Measurements from ENCODE around the gene ELP5.

ELP5 gene

DNA sequence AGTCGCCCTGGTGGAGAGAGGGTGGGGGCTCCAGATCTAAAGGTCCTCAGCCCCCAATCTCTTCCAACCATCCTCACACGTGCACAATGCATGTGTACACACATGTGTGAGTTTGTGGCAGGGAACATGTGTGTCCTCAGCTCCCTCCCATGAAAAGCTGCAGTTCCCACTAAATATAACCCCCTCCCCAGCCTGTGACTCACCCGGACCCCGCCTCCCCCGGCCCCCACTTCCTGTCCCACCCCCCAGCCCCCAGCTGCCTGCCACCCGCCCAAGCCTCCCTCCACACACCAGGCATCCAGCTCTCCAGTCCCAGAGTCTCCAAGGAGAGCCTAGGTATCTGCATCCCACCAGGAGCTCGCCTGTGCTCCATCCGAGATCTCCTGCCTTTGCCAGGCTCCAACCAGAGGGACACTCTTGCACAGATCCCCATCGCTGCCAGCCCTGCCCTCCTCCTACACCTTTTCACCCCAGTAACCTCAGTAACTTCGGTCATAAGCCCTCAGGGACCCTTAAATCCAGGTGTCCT, 36.3 kb upstream of the ELP5 start:
- H3K4me3 ChIP-seq (ENCODE audit: low read depth, low read length) = no peak overlapping the region
- DNase-seq (ENCODE audit: low read depth) = no peak
- TF ChIP-seq, protein P1, sequence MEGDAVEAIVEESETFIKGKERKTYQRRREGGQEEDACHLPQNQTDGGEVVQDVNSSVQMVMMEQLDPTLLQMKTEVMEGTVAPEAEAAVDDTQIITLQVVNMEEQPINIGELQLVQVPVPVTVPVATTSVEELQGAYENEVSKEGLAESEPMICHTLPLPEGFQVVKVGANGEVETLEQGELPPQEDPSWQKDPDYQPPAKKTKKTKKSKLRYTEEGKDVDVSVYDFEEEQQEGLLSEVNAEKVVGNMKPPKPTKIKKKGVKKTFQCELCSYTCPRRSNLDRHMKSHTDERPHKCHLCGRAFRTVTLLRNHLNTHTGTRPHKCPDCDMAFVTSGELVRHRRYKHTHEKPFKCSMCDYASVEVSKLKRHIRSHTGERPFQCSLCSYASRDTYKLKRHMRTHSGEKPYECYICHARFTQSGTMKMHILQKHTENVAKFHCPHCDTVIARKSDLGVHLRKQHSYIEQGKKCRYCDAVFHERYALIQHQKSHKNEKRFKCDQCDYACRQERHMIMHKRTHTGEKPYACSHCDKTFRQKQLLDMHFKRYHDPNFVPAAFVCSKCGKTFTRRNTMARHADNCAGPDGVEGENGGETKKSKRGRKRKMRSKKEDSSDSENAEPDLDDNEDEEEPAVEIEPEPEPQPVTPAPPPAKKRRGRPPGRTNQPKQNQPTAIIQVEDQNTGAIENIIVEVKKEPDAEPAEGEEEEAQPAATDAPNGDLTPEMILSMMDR (IDR thresholded peaks at IDR 0.05; ENCODE audit: insufficient read depth, low read depth, low read length, missing control alignments) = no peak

DNA sequence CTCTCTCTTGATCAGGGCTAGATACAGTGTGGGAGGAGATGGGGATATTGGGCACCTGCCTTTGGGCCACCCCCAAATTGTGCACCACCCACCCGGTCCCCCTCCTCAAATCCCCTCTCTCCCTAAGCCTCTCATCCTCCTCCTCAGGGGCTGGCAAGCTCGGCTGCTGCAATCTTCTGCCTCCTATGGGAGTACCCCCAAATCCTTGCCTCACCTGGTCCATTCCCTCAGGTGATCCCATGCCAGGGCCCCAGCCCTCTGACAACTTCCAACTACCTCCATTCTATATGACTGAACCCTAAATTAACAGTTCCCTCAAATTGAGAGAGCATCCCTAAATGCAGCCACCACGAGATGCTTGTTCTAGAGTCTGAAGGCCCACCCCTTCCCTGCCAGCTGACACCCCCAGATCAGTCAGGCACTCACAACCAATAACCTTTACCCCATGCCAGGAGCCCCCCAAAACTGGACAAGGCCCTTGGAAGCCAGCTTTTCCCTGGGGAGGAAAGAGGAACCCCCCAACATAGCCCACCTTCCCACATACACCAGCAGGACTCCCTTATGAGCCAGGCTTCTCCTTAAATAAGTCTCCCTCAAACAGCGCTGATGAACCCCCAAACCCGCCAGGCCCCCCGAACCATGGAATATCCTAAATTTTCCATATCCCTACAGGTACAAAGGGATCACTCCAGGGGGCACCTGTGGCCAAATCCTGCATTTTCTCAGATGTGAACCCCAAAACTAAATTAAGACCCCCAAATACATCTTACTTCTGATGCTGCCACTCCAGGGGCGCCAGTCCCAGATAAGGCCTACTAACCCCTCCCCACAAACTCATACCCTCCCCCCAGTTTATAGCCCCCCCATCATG, 35.5 kb upstream of the ELP5 start:
- H3K4me3 ChIP-seq (ENCODE audit: low read depth, low read length) = no peak overlapping the region
- no peak for DNase-seq (ENCODE audit: low read depth)
- TF ChIP-seq, protein P1 (IDR thresholded peaks at IDR 0.05; ENCODE audit: insufficient read depth, low read depth, low read length, missing control alignments) = no peak

DNA sequence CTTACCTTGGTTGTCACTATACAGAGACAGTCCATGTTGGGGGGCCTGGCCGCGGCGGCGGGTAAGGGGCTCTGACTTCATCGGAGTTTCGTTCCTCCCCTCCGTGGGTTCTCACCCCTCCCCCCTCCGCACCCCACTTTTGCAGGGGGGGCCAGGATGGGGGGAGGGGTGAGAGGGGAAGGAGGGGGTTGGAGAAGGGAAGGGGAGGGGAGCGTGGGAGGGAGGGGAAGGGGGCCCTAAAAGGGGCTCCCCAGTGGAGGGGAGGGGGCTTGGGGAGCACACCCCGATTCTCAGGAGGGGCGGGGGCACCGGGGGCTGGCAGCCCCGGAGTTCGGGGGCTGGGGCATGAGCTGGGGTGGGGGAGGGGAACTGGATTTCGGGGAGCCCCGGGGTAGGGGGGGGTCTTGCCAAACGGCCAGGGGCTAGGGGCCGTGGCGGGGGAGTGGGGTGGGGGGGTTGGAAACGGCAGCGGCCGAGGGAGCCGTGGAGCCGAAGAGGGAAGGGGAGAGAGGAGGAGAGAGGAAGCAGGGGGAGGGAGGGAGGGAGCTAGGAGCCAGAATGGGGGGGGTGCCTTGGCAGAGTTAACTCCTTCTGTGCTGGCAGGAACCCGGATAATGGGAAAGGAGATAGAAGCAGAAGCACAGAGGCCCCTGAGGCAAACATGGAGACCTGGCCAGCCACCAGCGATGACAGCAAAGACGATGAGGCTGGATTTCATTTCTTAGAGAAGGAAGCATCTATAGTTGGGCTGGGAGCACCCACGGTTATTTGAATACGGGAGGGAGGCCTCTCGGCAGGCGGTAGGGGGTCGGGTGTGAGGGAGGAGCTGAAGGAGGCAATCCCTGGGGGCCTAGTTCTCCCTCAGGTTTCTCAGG, 34.7 kb upstream of the ELP5 start:
- DNase-seq (ENCODE audit: low read depth) = no peak
- H3K4me3 ChIP-seq (ENCODE audit: low read depth, low read length) = no peak overlapping the region
- TF ChIP-seq, protein P1 (IDR thresholded peaks at IDR 0.05; ENCODE audit: insufficient read depth, low read depth, low read length, missing control alignments) = no peak

DNA sequence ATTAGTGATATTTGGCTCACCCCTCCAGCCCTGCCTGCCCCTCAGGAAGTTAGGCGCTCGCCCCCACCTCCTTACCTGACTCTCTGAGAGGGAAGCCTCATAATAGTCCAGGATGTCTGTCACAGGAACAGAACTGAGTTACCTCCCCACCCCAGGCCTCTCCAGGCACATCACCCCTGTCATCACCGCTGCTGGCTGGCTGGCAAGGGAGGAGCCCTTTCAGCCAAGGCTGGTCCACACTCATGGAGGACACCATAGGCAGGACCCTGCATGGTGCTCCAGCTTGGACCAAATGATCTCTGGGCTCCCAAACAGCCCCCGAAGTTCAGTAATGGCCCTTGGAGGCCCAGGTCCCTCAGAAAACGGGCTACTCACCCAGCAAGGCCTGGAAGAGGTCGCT, 33.8 kb upstream of the ELP5 start:
- TF ChIP-seq, protein P1 (IDR thresholded peaks at IDR 0.05; ENCODE audit: insufficient read depth, low read depth, low read length, missing control alignments) = no peak
- no peak overlapping the region for H3K4me3 ChIP-seq (ENCODE audit: low read depth, low read length)
- DNase-seq (ENCODE audit: low read depth) = no peak

DNA sequence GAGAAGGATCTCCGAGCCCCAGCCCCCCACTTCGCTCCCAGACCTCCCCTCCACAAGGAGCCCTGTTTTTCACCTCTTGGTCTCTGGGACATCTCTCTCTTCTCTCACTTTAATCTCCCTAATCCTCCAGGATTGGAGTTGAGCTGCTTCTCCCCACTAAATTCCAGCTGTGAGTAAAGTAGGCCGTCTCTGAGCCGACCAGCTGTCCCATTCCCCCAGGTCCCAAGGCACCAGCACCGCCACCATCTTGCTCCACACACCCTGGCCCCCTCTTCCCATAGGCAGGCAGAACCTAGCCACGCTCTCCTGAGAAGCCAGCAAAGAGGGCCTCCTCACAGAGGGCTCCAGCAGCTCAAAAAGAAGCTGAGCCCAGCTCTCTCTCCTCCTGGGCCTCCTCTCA, 33.3 kb upstream of the ELP5 start:
- no peak for DNase-seq (ENCODE audit: low read depth)
- H3K4me3 ChIP-seq (ENCODE audit: low read depth, low read length) = no peak overlapping the region

DNA sequence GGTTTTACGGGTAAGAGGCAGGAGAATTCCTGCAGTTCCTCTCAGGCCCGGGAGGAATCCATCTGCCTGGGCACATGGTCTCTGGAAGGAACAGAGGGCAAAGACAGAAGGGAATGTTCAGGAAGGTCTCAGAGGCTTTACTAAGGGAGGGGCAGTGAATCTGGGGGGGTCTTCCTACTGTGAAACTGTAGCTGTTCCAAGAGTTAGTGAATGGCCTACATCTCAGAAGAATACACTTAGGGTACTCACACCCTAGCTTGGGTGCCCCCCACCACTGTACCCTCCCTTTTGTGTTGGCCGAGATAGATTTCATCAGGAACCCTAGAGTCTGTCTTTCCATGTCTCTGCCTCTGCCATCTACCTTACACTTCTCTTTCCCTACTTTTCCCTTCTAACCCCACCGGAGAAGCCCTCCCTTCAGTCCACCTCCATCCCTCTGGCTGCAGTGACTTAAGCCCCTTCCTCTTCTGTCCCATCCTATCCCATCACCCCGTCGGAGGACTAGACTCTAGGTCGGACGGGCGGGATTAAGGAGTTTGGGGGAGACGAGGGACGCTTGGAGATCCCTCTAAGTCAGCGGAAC, 32.7 kb upstream of the ELP5 start:
- H3K4me3 ChIP-seq (ENCODE audit: low read depth, low read length) = peak overlapping the region; percentile 68
- DNase-seq (ENCODE audit: low read depth) = no peak

More for the DNA sequence above, 33.3 kb upstream of the ELP5 start:
- TF ChIP-seq, protein P1 (IDR thresholded peaks at IDR 0.05; ENCODE audit: insufficient read depth, low read depth, low read length, missing control alignments) = no peak

More for the DNA sequence above, 32.7 kb upstream of the ELP5 start:
- TF ChIP-seq, protein P1 (IDR thresholded peaks at IDR 0.05; ENCODE audit: insufficient read depth, low read depth, low read length, missing control alignments) = no peak
